Erythroblast (primary cell): ENCODE results near the gene D2HGDH.
"Not testable (repeated sequence)": the region's sequence is repeated elsewhere in the genome, so short reads cannot be mapped to it uniquely, and the experiment has no call there.

Source experiments
- DNase-seq, 2 experiments: peaks; one replicate each; lab custom pipeline; 2025; lab: John Stamatoyannopoulos, UW
- GATA1 ChIP-seq: IDR thresholded peaks from 2 replicates; pipeline ENCODE4 v1.6.1; 2011; ENCODE audit warnings: low read depth, mild to moderate bottlenecking, control low read depth, low read length, moderate library complexity
- POLR2A ChIP-seq: IDR thresholded peaks from 2 replicates; pipeline ENCODE4 v1.6.1; 2011; ENCODE audit warnings: mild to moderate bottlenecking, low read length

D2HGDH gene

GRCh38 chr2:241772063-241772499 lies 37.7 kb downstream of the D2HGDH start:
- DNase-seq = peak; percentile 20 to 55
- TF ChIP-seq POLR2A = no peak

GRCh38 chr2:241773511-241774418 lies 39.3 kb downstream of the D2HGDH start:
- DNase-seq = no peak
- no peak for TF ChIP-seq GATA1
- no peak for TF ChIP-seq POLR2A

- TF ChIP-seq POLR2A = no peak
- no peak for TF ChIP-seq GATA1
- peak in 1 of 2 experiments; percentile 14 for DNase-seq
These were observed 40.2 kb downstream of the D2HGDH start for GRCh38 chr2:241774419-241775222.

- no peak for TF ChIP-seq POLR2A
- TF ChIP-seq GATA1 = no peak
- no peak for DNase-seq
These were observed 41.1 kb downstream of the D2HGDH start for GRCh38 chr2:241775223-241776177.

GRCh38 chr2:241776336-241777169 lies 42.1 kb downstream of the D2HGDH start, which contains the start of gene GAL3ST2:
Gene GAL3ST2, plus strand, starts transcription at chr2:241776822. Its CDS starts 134 bp downstream, at chr2:241776956.
- no peak for DNase-seq
- TF ChIP-seq POLR2A (no peak), GATA1 (no peak)

- TF ChIP-seq GATA1 (no peak), POLR2A (no peak)
- no peak for DNase-seq
These were observed 42.8 kb downstream of the D2HGDH start for GRCh38 chr2:241777170-241777685.

- DNase-seq = no peak
These were observed 43.5 kb downstream of the D2HGDH start for GRCh38 chr2:241777686-241778627.

GRCh38 chr2:241780939-241781569 lies 46.6 kb downstream of the D2HGDH start:
- TF ChIP-seq POLR2A (no peak), GATA1 (no peak)
- no peak for DNase-seq

More at GRCh38 chr2:241777686-241778627, 43.5 kb downstream of the D2HGDH start:
- TF ChIP-seq POLR2A (no peak), GATA1 (no peak)

GRCh38 chr2:241782053-241782452 lies 47.6 kb downstream of the D2HGDH start:
- not testable (repeated sequence) for DNase-seq

GRCh38 chr2:241788135-241788534 lies 53.7 kb downstream of the D2HGDH start:
- TF ChIP-seq POLR2A (no peak), GATA1 (no peak)
- DNase-seq = no peak

- TF ChIP-seq GATA1 (no peak), POLR2A (no peak)
These were observed 54.1 kb downstream of the D2HGDH start for GRCh38 chr2:241788572-241788971.

GRCh38 chr2:241791385-241791784 lies 57.0 kb downstream of the D2HGDH start:
- DNase-seq = not testable (repeated sequence)

More at GRCh38 chr2:241788572-241788971, 54.1 kb downstream of the D2HGDH start:
- DNase-seq = no peak
